ENCODE data around the gene STAB2.

The STAB2 gene

GRCh38 chr12:103556890-103557627 lies 30.0 kb upstream of the STAB2 start:
- TF ChIP-seq, protein P1, sequence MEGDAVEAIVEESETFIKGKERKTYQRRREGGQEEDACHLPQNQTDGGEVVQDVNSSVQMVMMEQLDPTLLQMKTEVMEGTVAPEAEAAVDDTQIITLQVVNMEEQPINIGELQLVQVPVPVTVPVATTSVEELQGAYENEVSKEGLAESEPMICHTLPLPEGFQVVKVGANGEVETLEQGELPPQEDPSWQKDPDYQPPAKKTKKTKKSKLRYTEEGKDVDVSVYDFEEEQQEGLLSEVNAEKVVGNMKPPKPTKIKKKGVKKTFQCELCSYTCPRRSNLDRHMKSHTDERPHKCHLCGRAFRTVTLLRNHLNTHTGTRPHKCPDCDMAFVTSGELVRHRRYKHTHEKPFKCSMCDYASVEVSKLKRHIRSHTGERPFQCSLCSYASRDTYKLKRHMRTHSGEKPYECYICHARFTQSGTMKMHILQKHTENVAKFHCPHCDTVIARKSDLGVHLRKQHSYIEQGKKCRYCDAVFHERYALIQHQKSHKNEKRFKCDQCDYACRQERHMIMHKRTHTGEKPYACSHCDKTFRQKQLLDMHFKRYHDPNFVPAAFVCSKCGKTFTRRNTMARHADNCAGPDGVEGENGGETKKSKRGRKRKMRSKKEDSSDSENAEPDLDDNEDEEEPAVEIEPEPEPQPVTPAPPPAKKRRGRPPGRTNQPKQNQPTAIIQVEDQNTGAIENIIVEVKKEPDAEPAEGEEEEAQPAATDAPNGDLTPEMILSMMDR (IDR thresholded peaks at IDR 0.05; ENCODE audit: poor library complexity, severe bottlenecking), result no peak
- Histone ChIP-seq H3K4me1 (ENCODE audit: insufficient read depth, poor library complexity, severe bottlenecking) (peaks cover 19% of the 10 kb centered on the region), H3K36me3 (ENCODE audit: low read depth) (no peaks in the 10 kb centered on the region), H3K4me3 (ENCODE audit: severe bottlenecking) (no peak overlapping the region), H3K9me3 (ENCODE audit: severe bottlenecking) (no peaks in the 10 kb centered on the region), H3K27ac (ENCODE audit: poor library complexity, severe bottlenecking) (no peak overlapping the region), H3K27me3 (ENCODE audit: insufficient read depth, poor library complexity, severe bottlenecking) (no peaks in the 10 kb centered on the region)
- DNase-seq (ENCODE audit: low spot score) (no peak), ATAC-seq (ENCODE audit: low read depth) (no peak)

DNA sequence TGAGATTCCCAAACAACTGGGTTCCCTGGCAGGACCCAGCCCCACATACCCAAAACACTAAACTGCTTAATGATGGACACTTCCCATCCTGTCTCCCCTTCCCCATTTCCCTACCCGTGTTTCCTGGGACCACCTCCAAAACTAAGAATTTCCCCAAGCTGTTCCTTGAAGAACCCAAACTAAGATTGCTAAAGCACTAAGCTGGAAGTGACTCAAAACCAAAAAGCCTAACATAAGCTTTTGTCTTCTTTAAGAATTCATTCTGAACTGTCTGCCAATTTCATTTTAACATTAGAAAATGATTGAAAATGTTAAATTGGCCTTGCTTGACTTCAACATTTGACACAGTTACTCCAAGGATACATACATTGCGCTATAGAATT lies 29.5 kb upstream of the STAB2 start:
- DNase-seq (ENCODE audit: low spot score) (no peak), ATAC-seq (ENCODE audit: low read depth) (no peak)
- H3K4me3 ChIP-seq (ENCODE audit: severe bottlenecking), result no peak overlapping the region
- TF ChIP-seq, protein P1 (IDR thresholded peaks at IDR 0.05; ENCODE audit: poor library complexity, severe bottlenecking), result no peak
- peaks cover 19% of the 10 kb centered on the region for H3K4me1 ChIP-seq (ENCODE audit: insufficient read depth, poor library complexity, severe bottlenecking)
- no peak overlapping the region for H3K27ac ChIP-seq (ENCODE audit: poor library complexity, severe bottlenecking)
- no peaks in the 10 kb centered on the region for H3K27me3 ChIP-seq (ENCODE audit: insufficient read depth, poor library complexity, severe bottlenecking)
- no peaks in the 10 kb centered on the region for H3K9me3 ChIP-seq (ENCODE audit: severe bottlenecking)
- H3K36me3 ChIP-seq (ENCODE audit: low read depth), result no peaks in the 10 kb centered on the region

GRCh38 chr12:103558879-103559278 lies 28.2 kb upstream of the STAB2 start:
- ATAC-seq (ENCODE audit: low read depth), result no peak

DNA sequence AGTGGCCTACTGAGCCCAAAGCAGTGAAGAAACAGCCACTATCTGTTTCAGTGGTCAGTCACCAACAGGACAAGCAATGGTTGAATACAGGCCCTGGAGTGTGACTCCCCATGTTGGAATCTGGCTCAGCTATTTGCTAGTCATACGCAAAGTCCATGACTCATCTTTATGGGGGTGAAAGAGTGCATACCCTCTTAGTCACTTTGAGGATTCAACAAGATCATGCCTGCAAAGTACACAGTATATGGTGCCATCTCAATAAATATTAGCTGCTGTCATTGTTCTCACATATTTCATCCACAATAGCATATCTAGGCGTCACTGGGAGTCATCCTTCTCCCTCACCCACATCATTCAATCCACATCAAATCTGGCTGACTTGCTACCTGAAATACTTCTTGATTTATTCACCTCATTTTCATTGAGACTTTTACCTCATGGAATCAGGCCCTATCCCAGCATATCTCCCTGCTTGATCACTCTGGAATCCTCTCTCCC lies 26.4 kb upstream of the STAB2 start:
- Histone ChIP-seq H3K4me3 (ENCODE audit: severe bottlenecking) (no peak overlapping the region), H3K27ac (ENCODE audit: poor library complexity, severe bottlenecking) (peak overlapping the region; percentile 100), H3K36me3 (ENCODE audit: low read depth) (no peaks in the 10 kb centered on the region), H3K9me3 (ENCODE audit: severe bottlenecking) (peaks cover 3% of the 10 kb centered on the region), H3K27me3 (ENCODE audit: insufficient read depth, poor library complexity, severe bottlenecking) (no peaks in the 10 kb centered on the region), H3K4me1 (ENCODE audit: insufficient read depth, poor library complexity, severe bottlenecking) (peaks cover 19% of the 10 kb centered on the region)
- peak; percentile 86 for DNase-seq (ENCODE audit: low spot score)
- TF ChIP-seq, protein P1 (IDR thresholded peaks at IDR 0.05; ENCODE audit: poor library complexity, severe bottlenecking), result no peak
- peak; percentile 96 for ATAC-seq (ENCODE audit: low read depth)

More at GRCh38 chr12:103558879-103559278, 28.2 kb upstream of the STAB2 start:
- no peaks in the 10 kb centered on the region for H3K9me3 ChIP-seq (ENCODE audit: severe bottlenecking)
- peaks cover 19% of the 10 kb centered on the region for H3K4me1 ChIP-seq (ENCODE audit: insufficient read depth, poor library complexity, severe bottlenecking)
- H3K4me3 ChIP-seq (ENCODE audit: severe bottlenecking), result no peak overlapping the region
- peak overlapping the region; percentile 100 for H3K27ac ChIP-seq (ENCODE audit: poor library complexity, severe bottlenecking)
- no peaks in the 10 kb centered on the region for H3K36me3 ChIP-seq (ENCODE audit: low read depth)
- no peak for DNase-seq (ENCODE audit: low spot score)
- TF ChIP-seq, protein P1 (IDR thresholded peaks at IDR 0.05; ENCODE audit: poor library complexity, severe bottlenecking), result no peak
- no peaks in the 10 kb centered on the region for H3K27me3 ChIP-seq (ENCODE audit: insufficient read depth, poor library complexity, severe bottlenecking)

GRCh38 chr12:103561174-103561573 lies 25.9 kb upstream of the STAB2 start:
- ATAC-seq (ENCODE audit: low read depth) (peak; percentile 4; the same call in 1 of the 3 replicates), DNase-seq (ENCODE audit: low spot score) (no peak)
- Histone ChIP-seq H3K4me1 (ENCODE audit: insufficient read depth, poor library complexity, severe bottlenecking) (peaks cover 19% of the 10 kb centered on the region), H3K27ac (ENCODE audit: poor library complexity, severe bottlenecking) (peak overlapping the region; percentile 100), H3K9me3 (ENCODE audit: severe bottlenecking) (peaks cover 6% of the 10 kb centered on the region), H3K36me3 (ENCODE audit: low read depth) (no peaks in the 10 kb centered on the region), H3K4me3 (ENCODE audit: severe bottlenecking) (no peak overlapping the region), H3K27me3 (ENCODE audit: insufficient read depth, poor library complexity, severe bottlenecking) (no peaks in the 10 kb centered on the region)
- TF ChIP-seq, protein P1 (IDR thresholded peaks at IDR 0.05; ENCODE audit: poor library complexity, severe bottlenecking), result no peak

All from RWPE2 (cell line).